Osteoblast (primary cell): ENCODE results near the gene OR2T4. TPM values are rescaled to one million over a fixed set of nuclear protein-coding genes. Genes with fewer than 3 reads are reported as not detected.

Source experiments
- DNase-seq: peaks from one replicate; pipeline ENCODE4 v3.0.0; 2011; ENCODE audit warnings: low spot score, mixed read lengths; ENCODE audit not compliant: insufficient read length; ENCODE audit errors: missing footprints
- H2AFZ ChIP-seq: 2 replicates; pipeline ENCODE4 v1.6.0; 2011; ENCODE audit warnings: mild to moderate bottlenecking, low read length
- H3K27ac ChIP-seq: 2 replicates; pipeline ENCODE4 v1.5.1; 2011; ENCODE audit warnings: mild to moderate bottlenecking, low read depth, low read length, moderate library complexity
- H3K27me3 ChIP-seq: 2 replicates; pipeline ENCODE4 v1.6.0; 2012; ENCODE audit warnings: mild to moderate bottlenecking, control low read depth, inconsistent platforms, low read length, moderate library complexity; ENCODE audit not compliant: insufficient read depth
- H3K36me3 ChIP-seq: 2 replicates; pipeline ENCODE4 v1.5.1; 2011; ENCODE audit warnings: mild to moderate bottlenecking, low read length, control low read depth, moderate library complexity; ENCODE audit not compliant: insufficient read depth
- H3K4me1 ChIP-seq: 2 replicates; pipeline ENCODE4 v1.5.1; 2011; ENCODE audit warnings: mild to moderate bottlenecking, low read length, control low read depth, moderate library complexity; ENCODE audit not compliant: insufficient read depth
- H3K4me2 ChIP-seq: 2 replicates; pipeline ENCODE4 v1.6.0; 2011; ENCODE audit warnings: mild to moderate bottlenecking, low read length; ENCODE audit not compliant: insufficient read depth
- H3K4me3 ChIP-seq: fragments of 200-600 bp; sonication (generic); 3 replicates; pipeline ENCODE4 v1.5.1; 2012; ENCODE audit warnings: mild to moderate bottlenecking, low read length, inconsistent platforms; ENCODE audit not compliant: insufficient read depth
- H3K79me2 ChIP-seq: 2 replicates; pipeline ENCODE4 v1.6.0; 2012; ENCODE audit warnings: mild to moderate bottlenecking, low read length, control low read depth, inconsistent platforms; ENCODE audit not compliant: insufficient read depth
- H3K9me3 ChIP-seq: 2 replicates; pipeline ENCODE4 v1.5.1; 2011; ENCODE audit warnings: low read depth, low read length, control low read depth
- H4K20me1 ChIP-seq: 2 replicates; pipeline ENCODE4 v1.6.0; 2012; ENCODE audit warnings: mild to moderate bottlenecking, low read length, control low read depth; ENCODE audit not compliant: insufficient read depth
- total RNA-seq: library from RNA; depleted of rRNA; stranded (reverse); fragments of >200 nt; gene quantifications from 2 replicates; pipeline ENCODE4 v1.2.3, GENCODE V29; 2012
- TF ChIP-seq, protein P1 (sequence below): IDR thresholded peaks from 2 replicates; pipeline ENCODE4 v1.5.1; 2011; ENCODE audit warnings: mild to moderate bottlenecking, low read depth, low read length, moderate library complexity; ENCODE audit errors: extremely low read depth

The OR2T4 gene
- total RNA-seq, 1 donor: not detected

DNA sequence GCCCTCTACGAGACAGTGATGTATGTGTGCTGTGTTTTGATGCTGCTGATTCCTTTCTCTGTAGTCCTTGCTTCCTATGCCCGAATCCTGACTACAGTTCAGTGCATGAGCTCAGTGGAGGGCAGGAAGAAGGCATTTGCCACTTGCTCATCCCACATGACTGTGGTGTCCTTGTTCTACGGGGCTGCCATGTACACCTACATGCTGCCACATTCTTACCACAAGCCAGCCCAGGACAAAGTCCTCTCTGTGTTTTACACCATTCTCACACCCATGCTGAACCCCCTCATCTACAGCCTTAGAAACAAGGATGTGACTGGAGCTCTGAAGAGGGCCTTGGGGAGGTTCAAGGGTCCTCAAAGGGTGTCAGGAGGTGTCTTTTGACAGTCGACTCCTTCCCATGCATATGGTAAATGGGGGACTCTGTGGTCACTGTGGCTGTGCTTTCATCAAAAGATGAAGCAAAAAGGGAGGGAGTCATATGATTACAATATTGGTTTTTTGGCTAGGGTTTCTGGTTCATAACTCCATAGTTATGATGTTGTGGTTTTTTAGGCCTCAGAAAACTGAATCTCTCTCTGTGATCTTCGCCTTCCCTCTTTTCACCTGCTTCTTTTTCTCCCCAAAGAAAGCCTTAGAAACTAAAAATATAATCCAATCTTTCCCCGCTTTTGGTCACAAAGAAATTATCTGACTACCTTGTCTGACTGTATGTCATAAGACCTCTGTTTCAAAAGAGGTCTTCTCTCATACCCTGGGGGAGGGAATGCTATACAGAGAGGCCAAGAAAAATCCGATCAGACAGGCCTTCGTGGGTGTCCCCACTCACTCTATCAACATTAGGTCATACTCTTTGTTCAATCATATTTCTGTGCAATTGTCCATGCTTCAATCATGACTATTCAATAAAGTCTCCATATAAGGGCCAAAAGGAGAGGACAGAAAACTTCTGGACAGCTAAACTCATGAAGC lies 45.5 kb downstream of the OR2T4 start:
- H2AFZ ChIP-seq: no peak overlapping the region
- H3K79me2 ChIP-seq: no peaks in the 10 kb centered on the region
- DNase-seq: no peak
- H3K4me3 ChIP-seq: no peak overlapping the region
- H3K4me2 ChIP-seq: no peak overlapping the region
- H3K4me1 ChIP-seq: no peaks in the 10 kb centered on the region
- H3K9me3 ChIP-seq: peaks cover 6% of the 10 kb centered on the region
- H3K27ac ChIP-seq: no peak overlapping the region
- no peaks in the 10 kb centered on the region for H4K20me1 ChIP-seq
- H3K27me3 ChIP-seq: no peaks in the 10 kb centered on the region
- H3K36me3 ChIP-seq: no peaks in the 10 kb centered on the region
- TF ChIP-seq, protein P1, sequence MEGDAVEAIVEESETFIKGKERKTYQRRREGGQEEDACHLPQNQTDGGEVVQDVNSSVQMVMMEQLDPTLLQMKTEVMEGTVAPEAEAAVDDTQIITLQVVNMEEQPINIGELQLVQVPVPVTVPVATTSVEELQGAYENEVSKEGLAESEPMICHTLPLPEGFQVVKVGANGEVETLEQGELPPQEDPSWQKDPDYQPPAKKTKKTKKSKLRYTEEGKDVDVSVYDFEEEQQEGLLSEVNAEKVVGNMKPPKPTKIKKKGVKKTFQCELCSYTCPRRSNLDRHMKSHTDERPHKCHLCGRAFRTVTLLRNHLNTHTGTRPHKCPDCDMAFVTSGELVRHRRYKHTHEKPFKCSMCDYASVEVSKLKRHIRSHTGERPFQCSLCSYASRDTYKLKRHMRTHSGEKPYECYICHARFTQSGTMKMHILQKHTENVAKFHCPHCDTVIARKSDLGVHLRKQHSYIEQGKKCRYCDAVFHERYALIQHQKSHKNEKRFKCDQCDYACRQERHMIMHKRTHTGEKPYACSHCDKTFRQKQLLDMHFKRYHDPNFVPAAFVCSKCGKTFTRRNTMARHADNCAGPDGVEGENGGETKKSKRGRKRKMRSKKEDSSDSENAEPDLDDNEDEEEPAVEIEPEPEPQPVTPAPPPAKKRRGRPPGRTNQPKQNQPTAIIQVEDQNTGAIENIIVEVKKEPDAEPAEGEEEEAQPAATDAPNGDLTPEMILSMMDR: no peak

Other genes with a start within 250 kb of the OR2T4 start
- not detected in 2 replicates for gene OR2M5, start 216.5 kb upstream of the OR2T4 start, total RNA-seq
- gene OR2M2, start 186.8 kb upstream of the OR2T4 start, total RNA-seq: not detected in 2 replicates
- gene OR2M3, start 164.4 kb upstream of the OR2T4 start, total RNA-seq: not detected in 2 replicates
- gene OR2M4, start 130.2 kb upstream of the OR2T4 start, total RNA-seq: not detected in 2 replicates
- gene OR2T33, start 83.7 kb upstream of the OR2T4 start, total RNA-seq: not detected in 2 replicates
- not detected in 2 replicates for gene OR2T12, start 58.2 kb upstream of the OR2T4 start, total RNA-seq
- gene OR2M7, start 37.1 kb upstream of the OR2T4 start, total RNA-seq: not detected in 2 replicates
- gene OR14C36, start 12.9 kb upstream of the OR2T4 start, total RNA-seq: not detected in 2 replicates
- gene OR2T6, start 14.1 kb downstream of the OR2T4 start, total RNA-seq: not detected in 2 replicates
- not detected in 2 replicates for gene OR2T1, start 41.4 kb downstream of the OR2T4 start, total RNA-seq
- gene OR2T2, start 84.0 kb downstream of the OR2T4 start, total RNA-seq: not detected in 2 replicates
- gene OR2T3, start 111.7 kb downstream of the OR2T4 start, total RNA-seq: not detected in 2 replicates
- not detected in 2 replicates for gene OR2T5, start 126.9 kb downstream of the OR2T4 start, total RNA-seq
- not detected in 2 replicates for gene OR2G6, start 146.4 kb downstream of the OR2T4 start, total RNA-seq
- not detected in 2 replicates for gene OR2T29, start 201.1 kb downstream of the OR2T4 start, total RNA-seq
- gene OR2T34, start 213.1 kb downstream of the OR2T4 start, total RNA-seq: not detected in 2 replicates
- gene OR2T10, start 236.0 kb downstream of the OR2T4 start, total RNA-seq: not detected in 2 replicates